GM18507 (cell line): ENCODE measurements around the gene KRTAP5-1.

Experiments used
- DNase-seq: peaks from one replicate; pipeline ENCODE4 v3.0.0; 2011; ENCODE audit warnings: low read depth; ENCODE audit not compliant: insufficient read length; ENCODE audit errors: extremely low spot score
- FAIRE-seq: peaks from 2 replicates; lab custom pipeline; 2011; peaks lifted over from hg19 to GRCh38; lab: Jason Lieb, UNC

Gene KRTAP5-1

GRCh38 chr11:1563149-1563638 is 21.9 kb downstream of the KRTAP5-1 start:
- FAIRE-seq = no peak

GRCh38 chr11:1562469-1563148 is 22.5 kb downstream of the KRTAP5-1 start:
- DNase-seq (no peak), FAIRE-seq (no peak)

More at GRCh38 chr11:1563149-1563638, 21.9 kb downstream of the KRTAP5-1 start:
- no peak for DNase-seq

DNA sequence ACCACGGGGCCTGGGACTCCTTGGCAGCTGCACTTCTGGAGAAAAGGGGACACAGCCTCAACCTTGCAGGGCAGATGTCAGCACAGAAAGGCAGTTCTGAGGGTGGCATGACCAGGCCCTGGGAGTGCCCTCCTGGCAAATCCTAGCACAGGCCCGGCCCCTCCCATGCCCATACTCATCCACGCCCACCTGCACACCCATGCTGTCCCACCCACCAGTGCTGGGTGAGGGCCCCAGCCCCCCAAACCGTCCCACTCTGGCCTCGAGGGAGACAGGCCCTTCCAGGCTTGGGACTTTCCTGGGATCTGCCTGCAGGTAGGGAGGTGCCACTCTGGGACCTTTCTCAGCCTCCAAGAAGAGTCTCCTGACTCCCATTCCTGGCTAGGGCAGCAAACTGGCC is 23.1 kb downstream of the KRTAP5-1 start:
- FAIRE-seq = no peak
- DNase-seq = no peak

GRCh38 chr11:1561266-1561665 is 23.8 kb downstream of the KRTAP5-1 start:
- FAIRE-seq (no peak), DNase-seq (no peak)

DNA sequence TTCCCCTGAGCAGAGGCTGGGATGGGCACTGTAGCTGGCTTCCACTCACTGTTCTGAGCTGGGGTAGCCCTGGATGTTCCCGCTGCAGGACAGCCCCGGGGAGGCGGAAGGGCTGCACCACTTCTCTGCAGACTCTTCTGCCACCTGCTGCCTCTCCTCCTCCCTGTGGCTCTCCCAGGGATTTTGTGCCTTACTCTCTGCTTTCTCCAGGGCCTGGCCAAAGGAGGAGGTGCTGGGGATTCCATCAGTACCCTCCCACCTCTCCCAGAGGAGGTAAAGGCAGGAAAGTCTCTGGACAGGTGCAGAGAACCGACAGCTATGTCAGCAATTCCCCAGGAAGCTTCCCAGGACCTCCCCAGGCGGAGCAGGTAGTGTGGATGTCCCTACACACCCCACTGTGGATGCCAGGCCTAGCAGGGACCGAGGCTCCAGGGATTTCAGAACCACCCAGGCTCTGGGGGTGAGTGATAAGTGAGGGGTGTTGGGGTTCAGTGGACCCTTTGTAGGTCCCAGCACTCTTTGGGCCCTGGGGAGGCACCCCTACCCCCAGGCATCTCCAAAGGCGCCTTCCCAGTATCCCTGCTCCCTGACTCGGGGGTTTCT is 24.3 kb downstream of the KRTAP5-1 start:
- DNase-seq (no peak), FAIRE-seq (no peak)

- no peak for FAIRE-seq
- no peak for DNase-seq
These were observed 25.0 kb downstream of the KRTAP5-1 start for GRCh38 chr11:1560002-1560648.

DNA sequence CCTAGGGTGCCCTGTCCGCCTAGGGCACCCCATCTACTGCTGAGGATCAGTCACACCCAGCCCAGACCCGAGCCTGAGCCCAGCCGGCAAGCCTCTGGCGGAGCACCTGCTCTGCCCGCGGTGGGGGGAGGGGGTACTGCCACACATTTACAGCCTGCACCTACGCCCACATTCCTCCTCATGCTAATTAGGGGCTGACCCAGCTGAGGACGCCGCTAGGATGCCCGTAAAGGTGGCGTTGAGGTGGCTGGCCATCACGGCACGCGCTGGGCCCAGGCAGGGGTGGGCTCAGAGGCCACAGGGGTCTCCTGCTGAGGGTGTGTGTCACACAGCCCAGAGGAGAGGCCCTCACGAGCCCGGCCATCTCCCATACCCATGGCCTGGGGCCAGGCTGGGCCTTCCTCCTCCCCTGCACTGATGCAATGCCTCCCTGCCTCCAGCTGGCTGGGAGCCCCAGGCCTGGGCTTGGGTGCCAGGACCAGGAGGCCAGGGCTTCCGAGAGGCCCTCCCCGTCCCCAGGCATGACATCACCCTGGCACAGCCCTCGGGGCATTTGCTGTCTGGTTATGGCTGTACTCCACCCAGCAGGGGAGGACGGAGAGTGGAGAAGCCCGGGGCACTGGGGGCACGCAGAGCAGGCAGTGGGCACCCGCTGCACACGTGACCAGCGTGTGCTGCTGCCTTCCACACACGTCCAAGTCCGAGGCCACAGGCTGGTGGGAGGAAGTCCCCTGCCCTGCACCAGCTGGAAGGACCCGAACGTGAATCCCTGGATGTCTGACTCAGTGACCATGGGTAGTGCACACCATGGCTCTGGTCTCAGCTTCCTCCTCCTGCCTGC is 25.8 kb downstream of the KRTAP5-1 start:
- DNase-seq = no peak
- no peak for FAIRE-seq

DNA sequence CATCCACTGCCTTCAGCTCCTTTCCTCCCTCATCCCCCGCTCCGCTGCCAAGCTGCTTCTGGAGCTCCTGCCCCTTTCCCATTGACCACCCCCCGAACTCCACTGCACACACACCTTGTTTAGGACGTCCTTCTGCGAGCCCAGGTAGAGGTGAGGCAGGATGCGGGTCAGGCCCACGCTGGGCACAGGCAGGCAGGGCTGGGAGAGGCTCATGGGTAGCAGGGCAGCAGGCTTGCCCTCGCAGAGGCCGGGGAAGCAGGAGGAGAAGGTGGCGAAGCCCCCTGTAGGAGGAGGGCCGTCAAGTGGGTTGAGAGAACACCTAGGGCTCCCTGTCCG is 26.3 kb downstream of the KRTAP5-1 start:
- no peak for FAIRE-seq
- DNase-seq = no peak

DNA sequence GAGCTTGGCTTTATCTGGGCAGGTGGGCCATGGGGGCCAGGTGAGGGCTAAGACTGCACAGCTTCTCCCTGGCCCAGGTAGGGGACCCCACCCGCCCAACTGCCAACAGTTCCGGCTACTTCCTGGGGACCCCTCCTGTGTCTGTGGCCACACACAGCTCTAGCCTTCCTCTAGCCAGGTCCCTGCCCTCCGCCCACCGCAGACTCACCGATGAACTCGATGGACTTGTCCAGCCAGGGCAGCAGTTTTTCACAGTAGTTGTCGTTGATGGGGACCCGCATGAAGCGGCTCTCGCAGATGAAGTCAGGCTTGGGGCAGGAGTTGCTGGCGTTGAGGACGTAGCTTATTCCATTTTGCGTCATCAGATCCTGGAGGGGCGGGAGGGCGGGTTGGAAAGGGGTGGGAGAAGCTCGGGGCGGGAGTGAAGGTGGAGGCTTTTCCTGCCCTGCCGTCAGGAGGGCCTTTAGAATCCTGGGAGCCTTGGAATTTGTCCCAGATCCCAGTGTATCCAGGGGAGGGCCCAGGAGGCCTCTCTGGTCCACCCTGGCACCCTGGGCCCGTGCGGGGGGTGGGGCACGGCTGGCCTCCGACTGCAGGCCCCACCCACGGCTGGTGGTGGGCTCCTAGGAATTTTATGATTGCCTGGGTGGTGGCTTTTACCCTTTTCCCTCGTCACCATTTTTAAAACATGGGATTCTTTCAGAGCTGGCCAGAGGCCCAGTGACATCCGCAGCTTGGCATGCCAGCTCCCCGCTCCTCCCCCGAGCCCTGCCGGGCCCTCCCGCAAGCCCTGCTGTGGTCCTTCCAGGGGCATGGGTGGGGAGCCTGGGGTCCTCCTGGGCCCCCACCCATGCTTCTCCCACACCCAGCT is 26.9 kb downstream of the KRTAP5-1 start:
- DNase-seq (no peak), FAIRE-seq (no peak)

DNA sequence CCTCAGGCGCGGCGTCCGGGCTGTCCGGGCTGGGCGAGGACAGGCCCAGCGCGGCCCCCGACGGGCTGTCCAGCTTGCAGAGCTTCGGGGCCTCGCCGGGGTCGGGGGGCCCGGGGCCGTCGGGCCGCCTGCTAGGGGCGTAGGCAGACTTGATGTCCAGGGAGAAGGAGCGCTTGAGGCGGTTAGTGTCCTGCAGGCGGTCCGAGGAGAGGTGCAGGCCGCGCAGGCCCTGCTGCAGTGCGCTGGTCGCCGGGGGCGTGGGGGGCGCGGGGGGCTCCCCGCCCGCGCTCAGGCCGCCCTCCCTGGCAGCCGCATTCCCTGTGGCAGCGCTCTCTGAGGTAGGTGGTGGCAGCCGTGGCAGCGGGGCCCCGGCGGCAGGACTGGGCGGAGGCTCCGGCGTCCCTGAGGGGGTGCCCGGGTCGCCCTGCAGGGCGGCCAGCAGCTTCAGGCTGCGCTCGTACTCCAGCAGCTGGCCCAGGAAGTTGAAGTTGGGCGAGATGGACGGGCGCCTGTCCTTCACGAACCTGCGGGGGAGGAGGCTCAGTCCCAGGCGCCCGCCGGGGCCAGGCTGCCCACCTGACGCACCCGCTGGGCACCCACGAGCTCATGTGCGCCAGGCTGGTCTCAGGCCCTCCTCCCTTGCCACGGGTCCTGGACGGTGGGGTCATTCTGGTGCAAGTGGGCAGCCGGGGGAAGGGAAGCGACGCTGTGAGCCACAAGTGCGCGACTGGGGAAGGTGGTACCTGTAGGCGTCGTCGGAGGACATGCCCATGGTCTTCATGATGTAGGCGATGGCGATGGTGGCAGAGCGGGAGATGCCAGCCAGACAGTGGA is 27.8 kb downstream of the KRTAP5-1 start:
- DNase-seq = no peak
- FAIRE-seq = no peak

GRCh38 chr11:1556278-1556902 is 28.7 kb downstream of the KRTAP5-1 start:
- FAIRE-seq = no peak
- no peak for DNase-seq

DNA sequence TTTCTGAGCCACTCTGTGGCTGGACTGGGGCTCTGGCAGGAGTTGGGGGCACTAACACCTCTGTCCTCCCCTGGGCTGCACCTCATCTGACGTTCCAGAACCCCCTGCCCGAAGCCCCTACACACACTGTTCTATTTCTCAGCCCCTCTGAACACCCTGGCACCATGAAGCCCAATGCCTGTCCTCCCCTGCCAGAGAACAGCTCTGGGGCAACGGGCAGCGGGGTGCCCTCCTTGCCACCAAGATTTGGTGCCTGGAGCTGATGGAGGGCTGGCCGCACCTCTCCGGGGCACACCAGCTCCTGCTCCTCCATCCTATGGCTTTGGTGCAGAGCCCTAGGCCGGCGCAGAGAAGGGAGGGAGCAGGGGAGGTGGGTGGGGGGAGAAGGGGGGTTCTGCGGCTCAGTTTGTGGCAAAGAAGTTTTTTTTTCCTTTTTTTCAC is 29.4 kb downstream of the KRTAP5-1 start:
- FAIRE-seq (no peak), DNase-seq (no peak)

GRCh38 chr11:1554981-1555712 is 29.9 kb downstream of the KRTAP5-1 start:
- DNase-seq = no peak
- FAIRE-seq = no peak

DNA sequence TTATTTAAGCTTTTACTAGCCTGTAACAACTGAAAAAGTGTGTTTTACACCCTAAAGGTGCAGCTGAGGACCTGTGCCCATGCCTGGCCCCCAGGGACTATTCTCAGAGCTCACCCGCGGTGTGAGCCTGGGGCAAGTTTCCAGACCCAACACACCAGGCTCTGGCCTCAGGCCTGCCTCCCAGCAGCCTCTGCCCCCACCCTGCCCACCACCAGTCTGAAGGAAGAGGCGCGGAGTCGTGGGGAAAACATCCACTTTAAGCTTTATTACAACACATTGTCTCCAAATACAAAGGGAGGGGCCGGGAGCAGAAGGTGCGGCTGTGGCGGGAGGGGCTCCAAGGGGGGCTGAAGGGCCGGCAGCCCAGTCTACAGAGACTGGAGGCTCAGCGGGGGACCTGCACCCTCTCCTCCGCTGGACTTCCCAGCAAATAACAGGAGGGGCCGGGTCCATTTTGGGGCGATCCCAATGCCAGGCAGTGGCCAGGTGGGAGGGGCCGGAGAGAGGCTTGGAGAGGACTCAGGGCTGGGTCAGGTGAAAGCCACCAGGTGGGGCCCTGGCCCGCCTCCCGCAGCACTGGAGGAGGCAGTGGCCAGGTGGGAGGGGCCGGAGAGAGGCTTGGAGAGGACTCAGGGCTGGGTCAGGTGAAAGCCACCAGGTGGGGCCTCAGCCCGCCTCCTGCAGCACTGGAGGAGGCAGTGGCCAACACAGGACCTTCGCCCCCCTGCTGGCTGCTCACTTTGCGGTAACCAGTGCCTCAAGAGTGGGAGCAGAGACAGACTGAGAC is 31.1 kb downstream of the KRTAP5-1 start:
- DNase-seq (no peak), FAIRE-seq (no peak)

- FAIRE-seq (no peak), DNase-seq (no peak)
These were observed 35.4 kb downstream of the KRTAP5-1 start for GRCh38 chr11:1549338-1550330.
